Measurements from ENCODE around the gene REG3G. TPM values are rescaled to one million over a fixed set of nuclear protein-coding genes. Genes with fewer than 3 reads are reported as not detected.

The REG3G gene
- total RNA-seq, result not detected

- H3K4me1 ChIP-seq (ENCODE audit: control insufficient read depth in 1 of 2, low read depth in 2 of 2), result no peaks in the 10 kb centered on the region
- H3K27ac ChIP-seq, result no peak within 1 kb of the TSS
- DNase-seq (ENCODE audit: low spot score) (no peak), ATAC-seq (ENCODE audit: insufficient number of reproducible peaks, low FRiP score, low read depth) (no peak)
- H3K36me3 ChIP-seq, result no peaks in the 10 kb centered on the region
- TF ChIP-seq CTCF (IDR thresholded peaks at IDR 0.05), result no peak
- H3K9me3 ChIP-seq, result no peaks in the 10 kb centered on the region
- no peaks in the 10 kb centered on the region for H3K27me3 ChIP-seq (replicated peaks; ENCODE audit: insufficient read depth)
- H3K4me3 ChIP-seq, result no peak within 1 kb of the TSS
These were observed at the start of gene REG3G for GRCh38 chr2:79025421-79025820. TSS of gene REG3G (plus strand) at chr2:79025702. CDS start at chr2:79026094, 392 bp downstream.

- ATAC-seq (ENCODE audit: insufficient number of reproducible peaks, low FRiP score, low read depth) (no peak), DNase-seq (ENCODE audit: low spot score) (no peak)
- H3K9me3 ChIP-seq, result no peaks in the 10 kb centered on the region
- H3K27me3 ChIP-seq (replicated peaks; ENCODE audit: insufficient read depth), result no peaks in the 10 kb centered on the region
- H3K27ac ChIP-seq, result no peak overlapping the region
- TF ChIP-seq CTCF (IDR thresholded peaks at IDR 0.05), result no peak
- no peaks in the 10 kb centered on the region for H3K4me1 ChIP-seq (ENCODE audit: control insufficient read depth in 1 of 2, low read depth in 2 of 2)
- no peak overlapping the region for H3K4me3 ChIP-seq
- no peaks in the 10 kb centered on the region for H3K36me3 ChIP-seq
These were observed 47.8 kb upstream of the REG3G start for GRCh38 chr2:78977661-78978145.

- Histone ChIP-seq H3K4me1 (ENCODE audit: control insufficient read depth in 1 of 2, low read depth in 2 of 2) (no peaks in the 10 kb centered on the region), H3K27me3 (replicated peaks; ENCODE audit: insufficient read depth) (no peaks in the 10 kb centered on the region), H3K4me3 (no peak overlapping the region), H3K36me3 (no peaks in the 10 kb centered on the region), H3K9me3 (no peaks in the 10 kb centered on the region), H3K27ac (no peak overlapping the region)
- ATAC-seq (ENCODE audit: insufficient number of reproducible peaks, low FRiP score, low read depth), result no peak
- no peak for DNase-seq (ENCODE audit: low spot score)
- no peak for TF ChIP-seq CTCF (IDR thresholded peaks at IDR 0.05)
These were observed 47.2 kb upstream of the REG3G start for GRCh38 chr2:78978340-78978739.

- H3K36me3 ChIP-seq, result no peaks in the 10 kb centered on the region
- H3K4me1 ChIP-seq (ENCODE audit: control insufficient read depth in 1 of 2, low read depth in 2 of 2), result no peaks in the 10 kb centered on the region
- H3K9me3 ChIP-seq, result no peaks in the 10 kb centered on the region
- H3K27me3 ChIP-seq (replicated peaks; ENCODE audit: insufficient read depth), result no peaks in the 10 kb centered on the region
- DNase-seq (ENCODE audit: low spot score), result no peak
- H3K27ac ChIP-seq, result no peak overlapping the region
- no peak for ATAC-seq (ENCODE audit: insufficient number of reproducible peaks, low FRiP score, low read depth)
- H3K4me3 ChIP-seq, result no peak overlapping the region
- TF ChIP-seq CTCF (IDR thresholded peaks at IDR 0.05), result peak; percentile 26
These were observed 45.9 kb upstream of the REG3G start for GRCh38 chr2:78979380-78980151.

- Histone ChIP-seq H3K4me1 (ENCODE audit: control insufficient read depth in 1 of 2, low read depth in 2 of 2) (no peaks in the 10 kb centered on the region), H3K36me3 (no peaks in the 10 kb centered on the region), H3K27ac (no peak overlapping the region), H3K4me3 (no peak overlapping the region), H3K9me3 (no peaks in the 10 kb centered on the region), H3K27me3 (replicated peaks; ENCODE audit: insufficient read depth) (no peaks in the 10 kb centered on the region)
- no peak for ATAC-seq (ENCODE audit: insufficient number of reproducible peaks, low FRiP score, low read depth)
- DNase-seq (ENCODE audit: low spot score), result no peak
- no peak for TF ChIP-seq CTCF (IDR thresholded peaks at IDR 0.05)
These were observed 45.4 kb upstream of the REG3G start for GRCh38 chr2:78980152-78980465.
